Chondrocyte (in vitro differentiated cells): ENCODE measurements around the gene SSBP3. TPM values are rescaled to one million over a fixed set of nuclear protein-coding genes. Genes with fewer than 3 reads are reported as not detected.
"Not testable (repeated sequence)": the region's sequence is repeated elsewhere in the genome, so short reads cannot be mapped to it uniquely, and the experiment has no call there.

Experiments
- DNase-seq: peaks from one replicate; pipeline ENCODE4 v3.0.0; 2021; ENCODE audit warnings: mixed read lengths, low spot score
- H3K27ac Mint-ChIP-seq: one replicate; pipeline ENCODE4 v1.8.0; 2021; ENCODE audit warnings: mild to moderate bottlenecking, moderate library complexity, mixed read lengths; ENCODE audit not compliant: unreplicated experiment
- H3K27me3 Mint-ChIP-seq: 2 replicates; pipeline ENCODE4 v1.8.0; 2021; ENCODE audit warnings: low read depth, mixed read lengths
- H3K36me3 Mint-ChIP-seq: 2 replicates; pipeline ENCODE4 v1.8.0; 2021; ENCODE audit warnings: low read depth, mixed read lengths
- H3K4me1 Mint-ChIP-seq: 2 replicates; pipeline ENCODE4 v1.8.0; 2021; ENCODE audit warnings: low read depth, mild to moderate bottlenecking, mixed read lengths
- H3K4me3 Mint-ChIP-seq: one replicate; pipeline ENCODE4 v1.8.0; 2021; ENCODE audit warnings: mild to moderate bottlenecking, moderate library complexity, mixed read lengths; ENCODE audit not compliant: unreplicated experiment
- H3K9me3 Mint-ChIP-seq: 2 replicates; pipeline ENCODE4 v1.8.0; 2021; ENCODE audit warnings: low read depth, mixed read lengths
- CTCF ChIP-seq: fragments of 200-600 bp; sonication (generic); IDR thresholded peaks from 2 replicates; pipeline ENCODE4 v1.5.0; 2021; ENCODE audit warnings: antibody characterized with exemption, mild to moderate bottlenecking, moderate library complexity
- total RNA-seq: library from RNA; stranded (reverse); gene quantifications from 3 replicates; pipeline ENCODE4 v1.2.1, GENCODE V29; 2021

The SSBP3 gene
- total RNA-seq, 1 donor from 2014 or later = 22.0 TPM

- H3K4me1 Mint-ChIP-seq = peaks cover 15% of the 10 kb centered on the region
- no peak overlapping the region for H3K4me3 Mint-ChIP-seq
- no peak for TF ChIP-seq CTCF
- peak overlapping the region; percentile 67 for H3K27ac Mint-ChIP-seq
- no peak for DNase-seq
- no peaks in the 10 kb centered on the region for H3K27me3 Mint-ChIP-seq
- H3K36me3 Mint-ChIP-seq = peaks cover 30% of the 10 kb centered on the region
- H3K9me3 Mint-ChIP-seq = no peaks in the 10 kb centered on the region
Observed at GRCh38 chr1:54219688-54220003, 186.5 kb downstream of the SSBP3 start.

GRCh38 chr1:54218883-54219687 lies 187.1 kb downstream of the SSBP3 start:
- no peak for DNase-seq
- peak; percentile 28 for TF ChIP-seq CTCF
- Mint-ChIP-seq H3K27ac (peak overlapping the region; percentile 46), H3K4me3 (no peak overlapping the region), H3K4me1 (peaks cover 15% of the 10 kb centered on the region), H3K9me3 (no peaks in the 10 kb centered on the region), H3K36me3 (peaks cover 33% of the 10 kb centered on the region), H3K27me3 (no peaks in the 10 kb centered on the region)

GRCh38 chr1:54215523-54215922 lies 190.7 kb downstream of the SSBP3 start:
- no peak for TF ChIP-seq CTCF
- H3K27me3 Mint-ChIP-seq = no peaks in the 10 kb centered on the region
- no peak for DNase-seq

GRCh38 chr1:54212872-54213271 lies 193.3 kb downstream of the SSBP3 start:
- Mint-ChIP-seq H3K4me1 (no peaks in the 10 kb centered on the region), H3K9me3 (no peaks in the 10 kb centered on the region), H3K27ac (no peak overlapping the region), H3K27me3 (no peaks in the 10 kb centered on the region), H3K4me3 (no peak overlapping the region), H3K36me3 (peaks cover 54% of the 10 kb centered on the region)
- TF ChIP-seq CTCF = no peak
- DNase-seq = no peak

More at GRCh38 chr1:54215523-54215922, 190.7 kb downstream of the SSBP3 start:
- Mint-ChIP-seq H3K4me1 (peaks cover 15% of the 10 kb centered on the region), H3K4me3 (no peak overlapping the region), H3K9me3 (no peaks in the 10 kb centered on the region), H3K36me3 (peaks cover 50% of the 10 kb centered on the region), H3K27ac (no peak overlapping the region)

GRCh38 chr1:54207896-54208295 lies 198.3 kb downstream of the SSBP3 start:
- H3K4me1 Mint-ChIP-seq, DNase-seq, H3K4me3 Mint-ChIP-seq, H3K9me3 Mint-ChIP-seq, H3K27ac Mint-ChIP-seq, H3K27me3 Mint-ChIP-seq: not testable (repeated sequence)
- peaks cover 44% of the 10 kb centered on the region for H3K36me3 Mint-ChIP-seq

- Mint-ChIP-seq H3K27ac (no peak overlapping the region), H3K4me3 (no peak overlapping the region), H3K4me1 (peaks cover 5% of the 10 kb centered on the region), H3K27me3 (no peaks in the 10 kb centered on the region), H3K9me3 (no peaks in the 10 kb centered on the region), H3K36me3 (peaks cover 40% of the 10 kb centered on the region)
- DNase-seq = no peak
- no peak for TF ChIP-seq CTCF
Observed at GRCh38 chr1:54207287-54207686, 198.9 kb downstream of the SSBP3 start.
